ENCODE results near the gene MRPL22. TPM values are rescaled to one million over a fixed set of nuclear protein-coding genes. Genes with fewer than 3 reads are reported as not detected.
A peak's percentile ranks its signal among the peaks of the same experiment; 100 is the strongest.
"Not testable (repeated sequence)": the region's sequence is repeated elsewhere in the genome, so short reads cannot be mapped to it uniquely, and the experiment has no call there.

The MRPL22 gene
- total RNA-seq, 1 donor from 2014 or later: 31.4 TPM

DNA sequence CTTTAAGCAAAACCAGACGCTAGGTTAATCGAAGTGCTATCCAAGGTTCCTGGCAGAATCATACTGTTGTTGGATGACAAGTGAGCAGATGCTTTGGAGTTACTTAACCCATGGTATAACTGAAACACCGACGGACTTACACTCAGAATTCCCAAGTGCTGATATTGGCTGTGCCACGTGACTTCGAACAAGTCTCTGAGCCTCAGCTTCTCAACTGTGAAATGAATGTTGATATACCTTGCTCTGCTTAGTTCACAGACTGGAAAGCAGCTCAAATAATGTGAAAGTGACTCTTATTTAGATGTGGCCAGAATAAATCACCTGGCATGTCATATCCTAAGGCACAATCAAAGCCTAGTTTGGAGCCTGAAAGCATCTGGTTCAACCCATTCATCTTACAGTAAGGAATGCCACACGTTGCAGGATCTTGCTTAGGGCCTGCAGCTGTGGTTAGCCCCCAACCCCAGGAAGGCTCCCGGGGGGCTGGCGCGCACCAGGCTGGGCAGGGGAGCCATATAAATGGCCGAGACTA lies 3.6 kb upstream of the MRPL22 start:
- TF ChIP-seq, protein P1, sequence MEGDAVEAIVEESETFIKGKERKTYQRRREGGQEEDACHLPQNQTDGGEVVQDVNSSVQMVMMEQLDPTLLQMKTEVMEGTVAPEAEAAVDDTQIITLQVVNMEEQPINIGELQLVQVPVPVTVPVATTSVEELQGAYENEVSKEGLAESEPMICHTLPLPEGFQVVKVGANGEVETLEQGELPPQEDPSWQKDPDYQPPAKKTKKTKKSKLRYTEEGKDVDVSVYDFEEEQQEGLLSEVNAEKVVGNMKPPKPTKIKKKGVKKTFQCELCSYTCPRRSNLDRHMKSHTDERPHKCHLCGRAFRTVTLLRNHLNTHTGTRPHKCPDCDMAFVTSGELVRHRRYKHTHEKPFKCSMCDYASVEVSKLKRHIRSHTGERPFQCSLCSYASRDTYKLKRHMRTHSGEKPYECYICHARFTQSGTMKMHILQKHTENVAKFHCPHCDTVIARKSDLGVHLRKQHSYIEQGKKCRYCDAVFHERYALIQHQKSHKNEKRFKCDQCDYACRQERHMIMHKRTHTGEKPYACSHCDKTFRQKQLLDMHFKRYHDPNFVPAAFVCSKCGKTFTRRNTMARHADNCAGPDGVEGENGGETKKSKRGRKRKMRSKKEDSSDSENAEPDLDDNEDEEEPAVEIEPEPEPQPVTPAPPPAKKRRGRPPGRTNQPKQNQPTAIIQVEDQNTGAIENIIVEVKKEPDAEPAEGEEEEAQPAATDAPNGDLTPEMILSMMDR (IDR thresholded peaks at IDR 0.05): no peak
- peak overlapping the region; percentile 59 for H3K27ac ChIP-seq
- H3K4me1 ChIP-seq: peaks cover 27% of the 10 kb centered on the region
- H3K4me3 ChIP-seq: peak overlapping the region; percentile 69
- no peak for DNase-seq
- H3K9me3 ChIP-seq: no peaks in the 10 kb centered on the region
- intact Hi-C loops (cut with DNase I): no loop called here
- H3K27me3 ChIP-seq: no peaks in the 10 kb centered on the region
- peaks cover 12% of the 10 kb centered on the region for H3K36me3 ChIP-seq
- ATAC-seq: no peak

DNA sequence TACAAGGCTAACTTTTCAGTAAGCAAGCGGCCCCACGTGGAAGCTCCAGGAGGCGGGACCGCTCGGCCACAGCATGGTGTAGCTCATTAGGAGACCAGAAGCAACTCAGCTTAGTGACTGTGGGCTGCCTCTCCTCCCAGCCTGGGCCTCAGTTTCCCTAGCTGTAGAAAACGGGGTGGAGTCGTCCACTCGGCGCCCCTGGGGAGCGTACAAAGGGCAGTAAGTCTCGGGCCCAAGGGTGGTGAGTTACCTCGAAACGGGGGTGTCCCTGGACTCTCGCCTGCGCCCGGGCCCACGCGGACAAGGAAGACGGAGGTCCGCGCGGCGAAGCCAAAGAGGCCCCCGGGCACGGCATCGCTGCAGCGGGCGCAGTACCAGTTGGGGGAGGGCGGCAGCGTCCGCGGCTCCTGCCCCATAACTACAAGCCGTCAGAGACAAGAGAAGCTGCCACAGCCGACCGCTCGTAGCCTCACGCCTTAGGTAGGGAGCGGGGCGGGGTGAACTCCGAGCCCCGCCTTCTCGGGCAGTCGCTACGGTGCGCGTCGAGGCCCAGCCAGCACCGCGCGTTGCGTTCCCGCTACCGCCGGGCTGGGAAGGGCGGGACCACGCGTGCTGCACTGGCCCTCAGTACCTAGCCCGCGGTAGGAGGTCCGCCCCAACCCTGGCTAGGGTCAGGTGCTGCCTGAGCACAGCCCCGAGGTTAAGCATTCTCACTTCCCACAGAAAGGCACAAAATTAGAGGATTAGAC lies 3.0 kb upstream of the MRPL22 start, which contains the start of gene GEMIN5:
GEMIN5 (minus strand) TSS at position 494 of the 749 bp plus-strand sequence; CDS start at position 416, 78 bp downstream.
- Histone ChIP-seq H3K4me1 (peaks cover 32% of the 10 kb centered on the region), H3K4me3 (peak within 1 kb of the TSS; percentile 69), H3K9me3 (no peaks in the 10 kb centered on the region), H3K27me3 (no peaks in the 10 kb centered on the region), H3K36me3 (peaks cover 8% of the 10 kb centered on the region), H3K27ac (peak within 1 kb of the TSS; percentile 59)
- intact Hi-C loops (cut with DNase I): no loop called here
- TF ChIP-seq, protein P1 (IDR thresholded peaks at IDR 0.05): no peak
- ATAC-seq: peak; percentile 98
- DNase-seq: peak; percentile 94

DNA sequence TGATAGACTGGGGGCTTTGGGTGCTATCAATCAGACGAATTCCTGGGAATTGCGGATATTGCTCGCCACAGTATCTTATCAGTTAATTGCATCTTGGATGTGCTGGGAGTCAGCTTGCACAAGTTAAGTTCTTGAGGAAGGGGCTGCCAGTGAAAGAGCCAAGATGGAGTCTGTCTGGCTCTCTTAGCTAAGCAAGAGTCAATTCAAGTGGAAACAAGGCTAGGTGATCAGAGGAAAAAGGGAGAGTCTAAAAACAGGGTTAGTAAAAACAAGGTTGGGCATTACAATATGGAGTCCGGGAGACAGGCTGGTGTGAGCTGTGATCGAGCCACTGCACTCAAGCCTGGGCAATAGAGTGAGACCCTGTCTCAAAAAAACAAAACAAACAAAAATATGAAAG lies 1.5 kb upstream of the MRPL22 start:
- peaks cover 32% of the 10 kb centered on the region for H3K4me1 ChIP-seq
- H3K4me3 ChIP-seq; intact Hi-C loops (cut with DNase I); H3K36me3 ChIP-seq; H3K27ac ChIP-seq; ATAC-seq; DNase-seq; H3K27me3 ChIP-seq; H3K9me3 ChIP-seq: not testable (repeated sequence)

DNA sequence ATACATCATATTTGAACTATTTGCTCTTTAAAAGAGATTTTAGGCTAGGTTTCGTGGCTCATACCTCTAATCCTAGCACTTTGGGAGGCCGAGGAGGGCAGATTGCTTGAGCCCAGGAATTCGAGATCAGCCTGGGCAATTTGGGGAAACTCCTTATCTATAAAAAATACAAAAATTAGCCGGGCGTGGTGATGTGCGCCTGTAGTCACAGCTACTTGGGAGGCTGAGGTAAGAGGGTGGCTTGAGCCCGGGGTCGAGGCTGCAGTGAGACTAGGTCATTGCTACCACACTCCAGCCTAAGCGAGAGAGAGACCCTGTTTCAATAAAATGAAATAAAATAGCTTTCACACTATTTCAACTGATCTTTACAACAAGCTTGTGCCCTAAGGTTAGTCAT lies 500 bp upstream of the MRPL22 start:
- Histone ChIP-seq H3K36me3 (peaks cover under 1% of the 10 kb centered on the region), H3K4me3 (peak overlapping the region; percentile 92), H3K4me1 (peaks cover 33% of the 10 kb centered on the region), H3K27me3 (no peaks in the 10 kb centered on the region), H3K27ac (peak overlapping the region; percentile 87), H3K9me3 (no peaks in the 10 kb centered on the region)
- DNase-seq: no peak
- TF ChIP-seq, protein P1 (IDR thresholded peaks at IDR 0.05): no peak
- no peak for ATAC-seq
- intact Hi-C loops (cut with DNase I): no loop called here

DNA sequence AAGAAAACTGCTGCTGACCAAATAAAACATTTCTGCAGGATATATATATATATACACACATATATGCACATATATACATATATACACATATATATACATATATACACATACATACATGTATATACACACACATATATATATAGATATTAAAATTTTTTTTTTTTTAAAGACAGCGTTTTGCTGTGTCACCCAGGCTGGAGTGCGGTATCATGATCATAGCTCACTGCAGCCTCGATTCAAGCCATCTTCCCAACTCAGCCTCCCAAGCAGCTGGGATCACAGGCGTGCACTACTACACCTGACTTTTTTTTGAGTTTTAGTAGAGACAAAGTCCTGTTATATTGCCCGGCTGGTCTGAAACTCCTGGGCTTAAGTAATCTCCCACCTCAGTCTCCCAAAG lies 2.7 kb downstream of the MRPL22 start:
- intact Hi-C loops (cut with DNase I): no loop called here
- no peak for ATAC-seq
- Histone ChIP-seq H3K4me1 (peaks cover 29% of the 10 kb centered on the region), H3K27me3 (no peaks in the 10 kb centered on the region), H3K9me3 (no peaks in the 10 kb centered on the region), H3K27ac (no peak overlapping the region), H3K4me3 (no peak overlapping the region), H3K36me3 (no peaks in the 10 kb centered on the region)
- no peak for DNase-seq
- TF ChIP-seq, protein P1 (IDR thresholded peaks at IDR 0.05): no peak

DNA sequence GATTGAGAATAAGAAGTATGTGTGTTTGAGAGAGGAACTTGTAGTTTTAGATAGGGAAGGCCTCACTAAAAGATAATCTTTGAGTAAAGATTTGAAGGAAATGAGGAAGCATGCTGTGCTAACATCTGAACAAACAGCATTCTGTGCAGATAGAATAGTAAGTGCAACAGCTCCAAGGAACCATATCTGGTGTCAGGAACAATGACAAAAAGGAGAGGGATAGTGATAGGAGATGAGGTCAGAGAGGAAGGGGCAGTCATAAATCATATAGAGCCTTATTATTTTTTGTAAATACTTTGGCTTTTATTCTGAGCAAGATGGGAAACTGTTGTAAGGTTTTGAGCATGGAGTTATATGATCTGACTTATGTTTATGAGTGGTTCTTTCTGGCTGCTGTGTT lies 3.8 kb downstream of the MRPL22 start:
- Histone ChIP-seq H3K27me3 (no peaks in the 10 kb centered on the region), H3K4me1 (peaks cover 26% of the 10 kb centered on the region), H3K27ac (no peak overlapping the region), H3K36me3 (no peaks in the 10 kb centered on the region), H3K9me3 (no peaks in the 10 kb centered on the region), H3K4me3 (no peak overlapping the region)
- no peak for DNase-seq
- no peak for ATAC-seq
- TF ChIP-seq, protein P1 (IDR thresholded peaks at IDR 0.05): no peak
- intact Hi-C loops (cut with DNase I): no loop called here
